H9 (cell line): ENCODE measurements around the gene BRPF1. TPM values are rescaled to one million over a fixed set of nuclear protein-coding genes. Genes with fewer than 3 reads are reported as not detected.
A peak's percentile ranks its signal among the peaks of the same experiment; 100 is the strongest.

Experiments used
- DNase-seq: peaks from one replicate; pipeline ENCODE4 v3.0.0-alpha.2; 2017
- H2AFZ ChIP-seq: one replicate; pipeline ENCODE4 v1.6.1; 2013; ENCODE audit warnings: mild to moderate bottlenecking, low read length, control low read depth, moderate library complexity
- H2AK5ac ChIP-seq: 2 replicates; pipeline ENCODE4 v1.6.1; 2013; ENCODE audit warnings: low read length, control low read depth, mixed read lengths; ENCODE audit not compliant: insufficient read length
- H2BK120ac ChIP-seq: one replicate; pipeline ENCODE4 v1.6.1; 2013; ENCODE audit warnings: low read depth, mild to moderate bottlenecking, low read length, control low read depth, inconsistent platforms; ENCODE audit not compliant: poor library complexity, severe bottlenecking
- H2BK12ac ChIP-seq: 2 replicates; pipeline ENCODE4 v1.6.1; 2013; ENCODE audit warnings: low read length, control low read depth, mixed read lengths, low read depth; ENCODE audit not compliant: insufficient read length
- H2BK15ac ChIP-seq: 2 replicates; pipeline ENCODE4 v1.6.1; 2013; ENCODE audit warnings: low read depth, low read length, control low read depth
- H2BK20ac ChIP-seq: one replicate; pipeline ENCODE4 v1.6.1; 2013; ENCODE audit warnings: low read depth, mild to moderate bottlenecking, low read length, control low read depth, inconsistent platforms; ENCODE audit not compliant: poor library complexity, severe bottlenecking
- H2BK5ac ChIP-seq: 2 replicates; pipeline ENCODE4 v1.6.1; 2013; ENCODE audit warnings: low read length, control low read depth, mixed read lengths; ENCODE audit not compliant: insufficient read length
- H3K14ac ChIP-seq: 2 replicates; pipeline ENCODE4 v1.6.1; 2013; ENCODE audit warnings: low read length, control low read depth; ENCODE audit not compliant: insufficient read depth
- H3K18ac ChIP-seq: 2 replicates; pipeline ENCODE4 v1.6.1; 2013; ENCODE audit warnings: low read depth, mild to moderate bottlenecking, mixed read lengths, low read length, control low read depth; ENCODE audit not compliant: insufficient read length
- H3K23ac ChIP-seq: 2 replicates; pipeline ENCODE4 v1.6.1; 2013; ENCODE audit warnings: low read length, control low read depth, mixed read lengths, low read depth; ENCODE audit not compliant: insufficient read length
- H3K23me2 ChIP-seq: 2 replicates; pipeline ENCODE4 v1.6.1; 2013; ENCODE audit warnings: low read depth, mild to moderate bottlenecking, mixed read lengths, low read length, control low read depth; ENCODE audit not compliant: insufficient read length, poor library complexity, severe bottlenecking
- H3K27ac ChIP-seq: 2 replicates; pipeline ENCODE4 v1.5.1; 2013; ENCODE audit warnings: low read length, control low read depth, mixed read lengths, low read depth; ENCODE audit not compliant: insufficient read length
- H3K27me3 ChIP-seq: 2 replicates; pipeline ENCODE4 v1.6.1; 2013; ENCODE audit warnings: low read length, control low read depth, inconsistent platforms; ENCODE audit not compliant: insufficient read depth
- H3K4ac ChIP-seq: 2 replicates; pipeline ENCODE4 v1.6.1; 2013; ENCODE audit warnings: low read depth, mild to moderate bottlenecking, control low read depth, inconsistent platforms, low read length, moderate library complexity
- H3K4me1 ChIP-seq: 2 replicates; pipeline ENCODE4 v1.6.1; 2013; ENCODE audit warnings: low read length, control low read depth, inconsistent platforms; ENCODE audit not compliant: insufficient read depth
- H3K4me2 ChIP-seq: 2 replicates; pipeline ENCODE4 v1.6.1; 2013; ENCODE audit warnings: low read length, control low read depth, mixed read lengths; ENCODE audit not compliant: insufficient read length, insufficient read depth
- H3K56ac ChIP-seq: 2 replicates; pipeline ENCODE4 v1.6.1; 2013; ENCODE audit warnings: low read depth, mild to moderate bottlenecking, mixed read lengths, low read length, control low read depth; ENCODE audit not compliant: insufficient read length
- H3K79me1 ChIP-seq: 2 replicates; pipeline ENCODE4 v1.6.1; 2013; ENCODE audit warnings: low read depth, mild to moderate bottlenecking, moderate library complexity, low read length, control low read depth, inconsistent platforms; ENCODE audit not compliant: insufficient read depth, poor library complexity, severe bottlenecking
- H3K79me2 ChIP-seq: 2 replicates; pipeline ENCODE4 v1.6.1; 2013; ENCODE audit warnings: low read length, control low read depth, inconsistent platforms; ENCODE audit not compliant: insufficient read depth
- H3K9ac ChIP-seq: 2 replicates; pipeline ENCODE4 v1.6.1; 2013; ENCODE audit warnings: low read length, control low read depth, mixed read lengths; ENCODE audit not compliant: insufficient read length; ENCODE audit errors: extremely low read depth
- H3K9me3 ChIP-seq: one replicate; pipeline ENCODE4 v1.6.1; 2013; ENCODE audit warnings: low read depth, low read length, inconsistent platforms; ENCODE audit not compliant: control insufficient read depth
- H3T11ph ChIP-seq: one replicate; pipeline ENCODE4 v1.6.1; 2013; ENCODE audit warnings: mild to moderate bottlenecking, low read length, control low read depth, inconsistent platforms
- H4K20me1 ChIP-seq: one replicate; pipeline ENCODE4 v1.6.1; 2013; ENCODE audit not compliant: control insufficient read depth, insufficient read length, insufficient read depth
- H4K5ac ChIP-seq: 2 replicates; pipeline ENCODE4 v1.6.1; 2013; ENCODE audit warnings: low read depth, mild to moderate bottlenecking, mixed read lengths, low read length, control low read depth; ENCODE audit not compliant: insufficient read length
- H4K8ac ChIP-seq: replicated peaks from 2 replicates; pipeline ENCODE4 v1.6.1; 2013; ENCODE audit warnings: low read length, control low read depth, mixed read lengths, low read depth; ENCODE audit not compliant: insufficient read length
- H4K91ac ChIP-seq: 2 replicates; pipeline ENCODE4 v1.6.1; 2013; ENCODE audit warnings: low read depth, mild to moderate bottlenecking, moderate library complexity, mixed read lengths, low read length, control low read depth; ENCODE audit not compliant: insufficient read length
- H3K27ac Mint-ChIP-seq, 3 experiments: 2 replicates in 2 of 3; 3 replicates in 1 of 3; pipeline ENCODE4 v1.8.0; 2020 to 2021; ENCODE audit warnings: mixed read lengths in 3 of 3, mild to moderate bottlenecking in 1 of 3, moderate library complexity in 1 of 3
- H3K27me3 Mint-ChIP-seq: 2 replicates; pipeline ENCODE4 v1.8.0; 2021; ENCODE audit warnings: low read depth, mild to moderate bottlenecking, moderate library complexity, mixed read lengths
- H3K36me3 Mint-ChIP-seq, 3 experiments: 2 replicates in 2 of 3; 3 replicates in 1 of 3; pipeline ENCODE4 v1.8.0; 2020 to 2021; ENCODE audit warnings: low read depth in 3 of 3, mixed read lengths in 3 of 3; ENCODE audit not compliant: insufficient read depth in 1 of 3
- H3K4me1 Mint-ChIP-seq, 2 experiments: 2 replicates each; pipeline ENCODE4 v1.8.0; 2020; ENCODE audit warnings: mixed read lengths in 2 of 2
- H3K4me3 Mint-ChIP-seq, 2 experiments: 2 replicates in 1 of 2; 3 replicates in 1 of 2; pipeline ENCODE4 v1.8.0; 2020 to 2021; ENCODE audit warnings: mild to moderate bottlenecking in 2 of 2, mixed read lengths in 2 of 2, moderate library complexity in 1 of 2
- H3K9me3 Mint-ChIP-seq, 2 experiments: 2 replicates in 1 of 2; 3 replicates in 1 of 2; pipeline ENCODE4 v1.8.0; 2020; ENCODE audit warnings: mild to moderate bottlenecking in 2 of 2, mixed read lengths in 2 of 2, moderate library complexity in 1 of 2
- WGBS: extraction: QIAGEN DNeasy Blood & Tissue Kit; methylation state at CpG from one replicate; pipeline ENCODE4 v1.1.7; 2013; ENCODE audit warnings: missing lambda C conversion rate, low lambda C conversion rate, mixed read lengths; ENCODE audit not compliant: insufficient read length; ENCODE audit errors: extremely low coverage; 5-methylcytosine and 5-hydroxymethylcytosine counted together
- total RNA-seq: library from RNA; stranded (reverse); gene quantifications from 2 replicates; pipeline ENCODE4 v1.2.1, GENCODE V29; 2021
- TF ChIP-seq, protein P1 (sequence below): fragments of 200-600 bp; sonication (generic); conservative IDR thresholded peaks from 3 replicates; pipeline ENCODE4 v1.8.0; 2021; ENCODE audit warnings: antibody characterized with exemption, mild to moderate bottlenecking

The BRPF1 gene
- total RNA-seq, 1 experiment from 2014 or later, result 38.6 TPM

DNA sequence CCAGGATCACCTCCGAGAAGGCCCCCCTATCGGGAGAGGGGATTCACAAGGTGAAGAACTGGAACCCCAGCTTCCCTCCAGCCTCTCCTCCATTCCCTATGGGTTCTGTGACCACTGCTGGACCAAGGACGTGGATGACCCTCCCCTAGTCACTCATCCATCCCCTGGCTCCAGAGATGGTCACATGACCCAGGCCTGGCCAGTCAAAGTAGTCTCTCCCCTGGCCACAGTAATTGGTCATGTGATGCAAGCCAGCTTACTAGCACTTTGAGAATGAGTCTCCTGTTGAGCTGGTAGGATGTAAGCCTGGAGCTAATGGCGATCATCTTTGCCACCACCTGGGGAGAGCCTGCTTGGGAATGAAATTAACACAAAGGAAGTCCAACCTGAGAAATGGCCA, 34.3 kb downstream of the BRPF1 start:
- H3T11ph ChIP-seq, result no peak overlapping the region
- H2BK15ac ChIP-seq, result no peak overlapping the region
- no peak overlapping the region for H4K91ac ChIP-seq
- no peak overlapping the region for H3K4ac ChIP-seq
- Mint-ChIP-seq H3K27ac (no peak overlapping the region), H3K4me3 (no peak overlapping the region), H3K27me3 (peaks cover 38% of the 10 kb centered on the region), H3K9me3 (no peaks in the 10 kb centered on the region), H3K36me3 (peaks cover 3 to 25% (median 7%) of the 10 kb centered on the region in 3 experiments; a peak in 6 of 7 replicates), H3K4me1 (peaks cover 21 to 32% of the 10 kb centered on the region in 2 experiments)
- no peak overlapping the region for H3K4me2 ChIP-seq
- no peak overlapping the region for H3K14ac ChIP-seq
- no peak overlapping the region for H2AFZ ChIP-seq
- H4K8ac ChIP-seq, result no peak overlapping the region
- no peak overlapping the region for H2BK20ac ChIP-seq
- no peak overlapping the region for H3K9ac ChIP-seq
- no CpG with 5 or more reads among the region's 4 CpGs for WGBS
- TF ChIP-seq, protein P1, sequence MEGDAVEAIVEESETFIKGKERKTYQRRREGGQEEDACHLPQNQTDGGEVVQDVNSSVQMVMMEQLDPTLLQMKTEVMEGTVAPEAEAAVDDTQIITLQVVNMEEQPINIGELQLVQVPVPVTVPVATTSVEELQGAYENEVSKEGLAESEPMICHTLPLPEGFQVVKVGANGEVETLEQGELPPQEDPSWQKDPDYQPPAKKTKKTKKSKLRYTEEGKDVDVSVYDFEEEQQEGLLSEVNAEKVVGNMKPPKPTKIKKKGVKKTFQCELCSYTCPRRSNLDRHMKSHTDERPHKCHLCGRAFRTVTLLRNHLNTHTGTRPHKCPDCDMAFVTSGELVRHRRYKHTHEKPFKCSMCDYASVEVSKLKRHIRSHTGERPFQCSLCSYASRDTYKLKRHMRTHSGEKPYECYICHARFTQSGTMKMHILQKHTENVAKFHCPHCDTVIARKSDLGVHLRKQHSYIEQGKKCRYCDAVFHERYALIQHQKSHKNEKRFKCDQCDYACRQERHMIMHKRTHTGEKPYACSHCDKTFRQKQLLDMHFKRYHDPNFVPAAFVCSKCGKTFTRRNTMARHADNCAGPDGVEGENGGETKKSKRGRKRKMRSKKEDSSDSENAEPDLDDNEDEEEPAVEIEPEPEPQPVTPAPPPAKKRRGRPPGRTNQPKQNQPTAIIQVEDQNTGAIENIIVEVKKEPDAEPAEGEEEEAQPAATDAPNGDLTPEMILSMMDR, result no peak
- DNase-seq, result peak; percentile 64
- no peak overlapping the region for H2BK5ac ChIP-seq
- H2AK5ac ChIP-seq, result no peak overlapping the region
- H2BK12ac ChIP-seq, result no peak overlapping the region
- H3K27me3 ChIP-seq, result no peaks in the 10 kb centered on the region; the same call in 1 of the 2 replicates
- H3K18ac ChIP-seq, result no peak overlapping the region
- no peak overlapping the region for H2BK120ac ChIP-seq
- no peak overlapping the region for H3K23ac ChIP-seq
- H3K79me1 ChIP-seq, result no peaks in the 10 kb centered on the region
- H3K23me2 ChIP-seq, result no peaks in the 10 kb centered on the region
- H3K9me3 ChIP-seq, result no peaks in the 10 kb centered on the region
- H4K5ac ChIP-seq, result no peak overlapping the region
- H3K79me2 ChIP-seq, result no peaks in the 10 kb centered on the region
- no peak overlapping the region for H3K27ac ChIP-seq
- H3K56ac ChIP-seq, result no peak overlapping the region
- no peaks in the 10 kb centered on the region for H3K4me1 ChIP-seq
- H4K20me1 ChIP-seq, result no peaks in the 10 kb centered on the region
